Endothelial cell of hepatic sinusoid (primary cell): Measurements from ENCODE around the gene CDCP1.
"Not testable (repeated sequence)": the region's sequence is repeated elsewhere in the genome, so short reads cannot be mapped to it uniquely, and the experiment has no call there.

Source experiments
- in situ Hi-C: cut with HindIII; loops from 2 replicates; pipeline ENCODE4 v1.10.0; 2017; ENCODE audit warnings: low sequenced_read_pairs

The CDCP1 gene

GRCh38 chr3:45090855-45091254, 55.3 kb downstream of the CDCP1 start:
- in situ Hi-C loops = no loop called here

GRCh38 chr3:45088543-45089358, 57.4 kb downstream of the CDCP1 start:
- in situ Hi-C loops = no loop called here

- in situ Hi-C loops = no loop called here
These were observed 59.0 kb downstream of the CDCP1 start for GRCh38 chr3:45087155-45087554.

GRCh38 chr3:45084820-45085816, 61.1 kb downstream of the CDCP1 start:
- in situ Hi-C loops = loop anchor here (5.0 kb wide), 1 partner anchor 52 kb away; no protein-coding TSS in a partner anchor

- in situ Hi-C loops = loop anchor here (5.0 kb wide), 1 partner anchor 53 kb away; no protein-coding TSS in a partner anchor
These were observed 61.8 kb downstream of the CDCP1 start for GRCh38 chr3:45084361-45084760.

- in situ Hi-C loops = loop anchor here (5.0 kb wide), 1 partner anchor 54 kb away; no protein-coding TSS in a partner anchor
These were observed 63.2 kb downstream of the CDCP1 start for GRCh38 chr3:45083023-45083422.

- in situ Hi-C loops = loop anchor here (5.0 kb wide), 1 partner anchor 55 kb away; no protein-coding TSS in a partner anchor
These were observed 64.0 kb downstream of the CDCP1 start for GRCh38 chr3:45082142-45082538.

- in situ Hi-C loops = loop anchor here (5.0 kb wide), 1 partner anchor 56 kb away; no protein-coding TSS in a partner anchor
These were observed 64.6 kb downstream of the CDCP1 start for GRCh38 chr3:45081506-45082141.

GRCh38 chr3:45080824-45081223, 65.4 kb downstream of the CDCP1 start:
- in situ Hi-C loops = loop anchor here (5.0 kb wide), 1 partner anchor 56 kb away; no protein-coding TSS in a partner anchor

GRCh38 chr3:45079715-45080114, 66.5 kb downstream of the CDCP1 start:
- in situ Hi-C loops = loop anchor here (5.0 kb wide), 1 partner anchor 58 kb away; no protein-coding TSS in a partner anchor

- in situ Hi-C loops = no loop called here
These were observed 67.2 kb downstream of the CDCP1 start for GRCh38 chr3:45078910-45079522.

GRCh38 chr3:45078256-45078655, 67.9 kb downstream of the CDCP1 start:
- in situ Hi-C loops = not testable (repeated sequence)

GRCh38 chr3:45075821-45076625, 70.2 kb downstream of the CDCP1 start:
- in situ Hi-C loops = no loop called here

GRCh38 chr3:45071075-45071474, 75.1 kb downstream of the CDCP1 start:
- in situ Hi-C loops = no loop called here

GRCh38 chr3:45067941-45068340, 78.2 kb downstream of the CDCP1 start:
- in situ Hi-C loops = no loop called here

GRCh38 chr3:45067486-45067885, 78.7 kb downstream of the CDCP1 start:
- in situ Hi-C loops = no loop called here

GRCh38 chr3:45066109-45066801, 79.9 kb downstream of the CDCP1 start:
- in situ Hi-C loops = no loop called here

- in situ Hi-C loops = no loop called here
These were observed 80.8 kb downstream of the CDCP1 start for GRCh38 chr3:45065373-45065720.
